CD4-positive, alpha-beta T cell (primary cell): ENCODE results near the gene DNASE2B. TPM values are rescaled to one million over a fixed set of nuclear protein-coding genes. Genes with fewer than 3 reads are reported as not detected.

ENCODE experiments used
- ATAC-seq: fragments of 200-7000 bp; cut with Tn5 transposase; one replicate; pipeline ENCODE4 v1.10.0; 2022; ENCODE audit warnings: mild to moderate bottlenecking; ENCODE audit not compliant: poor library complexity
- CTCF ChIA-PET: fragments of 350-600 bp; sonication (Branson Sonifier 250); formaldehyde crosslinking; loops from one replicate; lab custom pipeline; 2021; ENCODE audit warnings: antibody characterized with exemption, inconsistent platforms; lab: Charles Lee
- POLR2A ChIA-PET: fragments of 350-600 bp; sonication (Branson Sonifier 250); formaldehyde crosslinking; loops from one replicate; lab custom pipeline; 2021; ENCODE audit warnings: antibody characterized with exemption, inconsistent platforms; lab: Charles Lee
- DNase-seq, 14 experiments: peaks; one replicate each; pipeline ENCODE4 v3.0.0-alpha.2; 2013 to 2020; ENCODE audit warnings: mixed read lengths in 2 of 14
- H3K27ac ChIP-seq, 2 donors: one replicate each; pipeline versions ENCODE4 v1.5.1 to v1.7.0; 2013; ENCODE audit warnings: low read length in 2 of 2, low read depth in 1 of 2, mild to moderate bottlenecking in 1 of 2
- H3K27me3 ChIP-seq, 2 experiments: 1 replicate in 1 of 2; 2 replicates in 1 of 2; pipeline versions ENCODE4 v1.6.1 to v1.7.0; 2013; ENCODE audit warnings: low read length in 2 of 2, control low read depth in 1 of 2, mild to moderate bottlenecking in 1 of 2, moderate library complexity in 1 of 2; ENCODE audit not compliant: insufficient read depth in 2 of 2, control insufficient read depth in 1 of 2
- H3K36me3 ChIP-seq: one replicate; pipeline ENCODE4 v1.6.1; 2013; ENCODE audit warnings: low read length, control low read depth; ENCODE audit not compliant: insufficient read depth
- H3K4me1 ChIP-seq: one replicate; pipeline ENCODE4 v1.6.1; 2013; ENCODE audit warnings: low read length, control low read depth; ENCODE audit not compliant: insufficient read depth
- H3K4me3 ChIP-seq: one replicate; pipeline ENCODE4 v1.5.1; 2013; ENCODE audit warnings: mild to moderate bottlenecking, low read length, moderate library complexity
- H3K9me3 ChIP-seq, 2 experiments: 1 replicate in 1 of 2; 2 replicates in 1 of 2; pipeline versions ENCODE4 v1.6.1 to v1.7.0; 2013; ENCODE audit warnings: low read length in 2 of 2, mild to moderate bottlenecking in 2 of 2, control low read depth in 1 of 2, moderate library complexity in 1 of 2; ENCODE audit not compliant: control insufficient read depth in 1 of 2, insufficient read depth in 1 of 2
- H3K27ac Mint-ChIP-seq: one replicate; pipeline ENCODE4 v1.8.0; 2020; ENCODE audit warnings: mixed read lengths
- H3K27me3 Mint-ChIP-seq: one replicate; pipeline ENCODE4 v1.8.0; 2021; ENCODE audit warnings: mixed read lengths
- H3K36me3 Mint-ChIP-seq: one replicate; pipeline ENCODE4 v1.8.0; 2021; ENCODE audit warnings: low read depth, mixed read lengths
- H3K4me1 Mint-ChIP-seq: one replicate; pipeline ENCODE4 v1.8.0; 2021; ENCODE audit warnings: low read depth, mixed read lengths
- H3K4me3 Mint-ChIP-seq: one replicate; pipeline ENCODE4 v1.8.0; 2020; ENCODE audit warnings: mild to moderate bottlenecking, mixed read lengths
- H3K9me3 Mint-ChIP-seq: one replicate; pipeline ENCODE4 v1.8.0; 2020; ENCODE audit warnings: mixed read lengths
- CTCF ChIP-seq: fragments of 200-600 bp; IDR thresholded peaks from one replicate; pipeline ENCODE4 v1.8.0; 2022; ENCODE audit warnings: antibody characterized with exemption, mild to moderate bottlenecking
- intact Hi-C, 2 experiments: fragments of 100-400 bp; cut with DNase I in 1 of 2; cut with micrococcal nuclease in 1 of 2; formaldehyde crosslinking; loops; one replicate each; pipeline versions ENCODE4 v1.15.1 to v1.9.0; 2023 to 2025; cut with DNase I, micrococcal nuclease
- total RNA-seq, 174 experiments: library from RNA in 2 of 174; stranded (reverse) in 2 of 174; gene quantifications; one replicate each; pipeline ENCODE4 v1.2.3 and lab custom pipeline; 2021 to 2026

The DNASE2B gene
- total RNA-seq, 2 experiments from 2014 or later, result not detected

- no peak overlapping the region for H3K4me3 Mint-ChIP-seq
- no peaks in the 10 kb centered on the region for H3K27me3 Mint-ChIP-seq
- Histone ChIP-seq H3K36me3 (no peaks in the 10 kb centered on the region), H3K9me3 (no peaks in the 10 kb centered on the region), H3K27ac (no peak overlapping the region), H3K4me3 (no peak overlapping the region), H3K27me3 (no peaks in the 10 kb centered on the region), H3K4me1 (no peaks in the 10 kb centered on the region)
- H3K27ac Mint-ChIP-seq, result no peak overlapping the region
- ATAC-seq (no peak), DNase-seq (no peak)
- H3K9me3 Mint-ChIP-seq, result no peaks in the 10 kb centered on the region
- ChIA-PET POLR2A (interaction anchor here (0.7 kb wide), 1 partner anchor 175 kb away, joined by 3 read pairs; no protein-coding TSS in a partner anchor), CTCF (no interaction called here)
- no peaks in the 10 kb centered on the region for H3K4me1 Mint-ChIP-seq
- no peak for TF ChIP-seq CTCF
- intact Hi-C loops, result loop anchor here (2.0 to 5.0 kb wide), 2 partner anchors 246 to 250 kb away; no protein-coding TSS in a partner anchor
- no peaks in the 10 kb centered on the region for H3K36me3 Mint-ChIP-seq
Observed at GRCh38 chr1:84386716-84387479, 11.4 kb upstream of the DNASE2B start.

- Mint-ChIP-seq H3K27me3 (no peaks in the 10 kb centered on the region), H3K4me1 (no peaks in the 10 kb centered on the region), H3K4me3 (no peak overlapping the region), H3K9me3 (no peaks in the 10 kb centered on the region), H3K27ac (no peak overlapping the region), H3K36me3 (no peaks in the 10 kb centered on the region)
- intact Hi-C loops, result loop anchor here (2.0 to 5.0 kb wide), 2 partner anchors 247 to 250 kb away; no protein-coding TSS in a partner anchor
- Histone ChIP-seq H3K4me3 (no peak overlapping the region), H3K27me3 (no peaks in the 10 kb centered on the region), H3K9me3 (no peaks in the 10 kb centered on the region), H3K27ac (no peak overlapping the region), H3K36me3 (no peaks in the 10 kb centered on the region), H3K4me1 (no peaks in the 10 kb centered on the region)
- DNase-seq (peak in 1 of 14 experiments; percentile 10), ATAC-seq (peak; percentile 29)
- TF ChIP-seq CTCF, result no peak
- ChIA-PET CTCF (no interaction called here), POLR2A (no interaction called here)
Observed at GRCh38 chr1:84387480-84388163, 10.7 kb upstream of the DNASE2B start.

- Mint-ChIP-seq H3K4me3 (no peak overlapping the region), H3K27me3 (no peaks in the 10 kb centered on the region), H3K9me3 (no peaks in the 10 kb centered on the region), H3K36me3 (no peaks in the 10 kb centered on the region), H3K4me1 (no peaks in the 10 kb centered on the region), H3K27ac (no peak overlapping the region)
- H3K27ac ChIP-seq, result no peak overlapping the region
- no peaks in the 10 kb centered on the region for H3K27me3 ChIP-seq
- H3K4me3 ChIP-seq, result no peak overlapping the region
- CTCF ChIA-PET, result interaction anchor here (0.8 to 1.4 kb wide), 3 partner anchors 8 to 10 kb away, joined by 3 to 4 read pairs (median 3); no protein-coding TSS in a partner anchor
- intact Hi-C loops, result no loop called here
- no peaks in the 10 kb centered on the region for H3K4me1 ChIP-seq
- H3K36me3 ChIP-seq, result no peaks in the 10 kb centered on the region
- no peaks in the 10 kb centered on the region for H3K9me3 ChIP-seq
- POLR2A ChIA-PET, result no interaction called here
- ATAC-seq (no peak), DNase-seq (no peak)
- no peak for TF ChIP-seq CTCF
Observed at GRCh38 chr1:84390226-84390625, 8.1 kb upstream of the DNASE2B start.
